ENCODE data around the gene SPTBN4.

DNA sequence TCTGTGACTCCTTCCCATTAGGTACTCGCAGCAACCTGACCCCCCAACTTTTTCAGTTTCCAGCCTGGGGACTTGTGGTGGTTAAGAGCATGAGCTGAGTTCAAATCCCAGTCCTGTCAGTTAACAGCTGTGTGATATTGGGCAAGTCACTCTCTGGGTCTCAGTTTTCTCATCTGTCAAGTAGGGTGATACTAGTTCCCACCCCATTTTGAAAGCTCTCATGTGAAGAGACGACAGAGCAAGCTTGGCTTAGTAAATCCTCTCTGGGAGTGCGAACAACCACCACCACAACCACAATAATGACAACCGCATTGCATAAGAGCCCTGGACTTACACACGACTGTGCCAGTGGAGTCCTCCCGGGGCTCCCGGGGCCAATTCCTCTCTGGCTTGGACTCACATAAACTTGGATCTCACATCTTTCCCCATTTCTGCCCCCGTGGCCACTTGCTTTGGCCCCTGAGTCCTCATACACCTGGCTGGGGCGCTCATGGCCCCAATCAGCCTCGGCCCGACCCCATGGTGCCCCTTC lies 1.7 kb upstream of the SPTBN4 start:
- TF ChIP-seq, protein P1, sequence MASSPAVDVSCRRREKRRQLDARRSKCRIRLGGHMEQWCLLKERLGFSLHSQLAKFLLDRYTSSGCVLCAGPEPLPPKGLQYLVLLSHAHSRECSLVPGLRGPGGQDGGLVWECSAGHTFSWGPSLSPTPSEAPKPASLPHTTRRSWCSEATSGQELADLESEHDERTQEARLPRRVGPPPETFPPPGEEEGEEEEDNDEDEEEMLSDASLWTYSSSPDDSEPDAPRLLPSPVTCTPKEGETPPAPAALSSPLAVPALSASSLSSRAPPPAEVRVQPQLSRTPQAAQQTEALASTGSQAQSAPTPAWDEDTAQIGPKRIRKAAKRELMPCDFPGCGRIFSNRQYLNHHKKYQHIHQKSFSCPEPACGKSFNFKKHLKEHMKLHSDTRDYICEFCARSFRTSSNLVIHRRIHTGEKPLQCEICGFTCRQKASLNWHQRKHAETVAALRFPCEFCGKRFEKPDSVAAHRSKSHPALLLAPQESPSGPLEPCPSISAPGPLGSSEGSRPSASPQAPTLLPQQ (tag by site-specific recombination; IDR thresholded peaks at IDR 0.05) = no peak
- no peak for TF ChIP-seq TCF7L2 (IDR thresholded peaks at IDR 0.05; ENCODE audit: borderline replicate concordance, low read depth, low read length)
- no peak for TF ChIP-seq ZNF660 (tag by site-specific recombination; IDR thresholded peaks at IDR 0.05)
- no peak for TF ChIP-seq ZNF510 (tag by site-specific recombination; IDR thresholded peaks at IDR 0.05; ENCODE audit: insufficient replicate concordance)
- no peak for TF ChIP-seq ZNF169 (tag by site-specific recombination; IDR thresholded peaks at IDR 0.05)
- no peak for TF ChIP-seq ZNF571 (tag by site-specific recombination; IDR thresholded peaks at IDR 0.05)
- TF ChIP-seq, protein P2, sequence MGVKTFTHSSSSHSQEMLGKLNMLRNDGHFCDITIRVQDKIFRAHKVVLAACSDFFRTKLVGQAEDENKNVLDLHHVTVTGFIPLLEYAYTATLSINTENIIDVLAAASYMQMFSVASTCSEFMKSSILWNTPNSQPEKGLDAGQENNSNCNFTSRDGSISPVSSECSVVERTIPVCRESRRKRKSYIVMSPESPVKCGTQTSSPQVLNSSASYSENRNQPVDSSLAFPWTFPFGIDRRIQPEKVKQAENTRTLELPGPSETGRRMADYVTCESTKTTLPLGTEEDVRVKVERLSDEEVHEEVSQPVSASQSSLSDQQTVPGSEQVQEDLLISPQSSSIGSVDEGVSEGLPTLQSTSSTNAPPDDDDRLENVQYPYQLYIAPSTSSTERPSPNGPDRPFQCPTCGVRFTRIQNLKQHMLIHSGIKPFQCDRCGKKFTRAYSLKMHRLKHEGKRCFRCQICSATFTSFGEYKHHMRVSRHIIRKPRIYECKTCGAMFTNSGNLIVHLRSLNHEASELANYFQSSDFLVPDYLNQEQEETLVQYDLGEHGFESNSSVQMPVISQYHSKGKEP (tag by site-specific recombination; IDR thresholded peaks at IDR 0.05) = no peak
- TF ChIP-seq, protein P3, sequence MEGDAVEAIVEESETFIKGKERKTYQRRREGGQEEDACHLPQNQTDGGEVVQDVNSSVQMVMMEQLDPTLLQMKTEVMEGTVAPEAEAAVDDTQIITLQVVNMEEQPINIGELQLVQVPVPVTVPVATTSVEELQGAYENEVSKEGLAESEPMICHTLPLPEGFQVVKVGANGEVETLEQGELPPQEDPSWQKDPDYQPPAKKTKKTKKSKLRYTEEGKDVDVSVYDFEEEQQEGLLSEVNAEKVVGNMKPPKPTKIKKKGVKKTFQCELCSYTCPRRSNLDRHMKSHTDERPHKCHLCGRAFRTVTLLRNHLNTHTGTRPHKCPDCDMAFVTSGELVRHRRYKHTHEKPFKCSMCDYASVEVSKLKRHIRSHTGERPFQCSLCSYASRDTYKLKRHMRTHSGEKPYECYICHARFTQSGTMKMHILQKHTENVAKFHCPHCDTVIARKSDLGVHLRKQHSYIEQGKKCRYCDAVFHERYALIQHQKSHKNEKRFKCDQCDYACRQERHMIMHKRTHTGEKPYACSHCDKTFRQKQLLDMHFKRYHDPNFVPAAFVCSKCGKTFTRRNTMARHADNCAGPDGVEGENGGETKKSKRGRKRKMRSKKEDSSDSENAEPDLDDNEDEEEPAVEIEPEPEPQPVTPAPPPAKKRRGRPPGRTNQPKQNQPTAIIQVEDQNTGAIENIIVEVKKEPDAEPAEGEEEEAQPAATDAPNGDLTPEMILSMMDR (tag by site-specific recombination; IDR thresholded peaks at IDR 0.05) = no peak

Measured in HEK293 (cell line).